ENCODE measurements around the gene ITGB5.

Gene ITGB5

DNA sequence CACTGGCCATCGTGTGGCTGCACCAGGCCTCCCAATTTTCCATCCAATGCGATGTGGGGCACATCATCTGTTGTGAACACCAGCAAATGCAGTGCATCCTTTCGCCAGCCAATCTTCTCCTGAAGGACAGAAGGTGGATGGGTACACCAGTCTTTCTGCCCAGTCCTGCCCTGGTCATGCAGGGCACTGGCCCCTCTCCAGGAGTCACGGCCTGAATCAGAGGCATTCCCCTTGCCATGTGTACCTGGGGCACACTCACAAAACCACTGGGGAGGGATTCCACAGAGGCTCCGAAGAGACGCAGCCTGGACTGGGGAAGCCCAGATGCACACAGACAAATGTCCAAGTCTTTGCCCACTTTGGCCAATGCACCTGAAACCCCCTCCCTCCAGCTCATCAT is 65.8 kb downstream of the ITGB5 start:
- TF ChIP-seq, protein P1, sequence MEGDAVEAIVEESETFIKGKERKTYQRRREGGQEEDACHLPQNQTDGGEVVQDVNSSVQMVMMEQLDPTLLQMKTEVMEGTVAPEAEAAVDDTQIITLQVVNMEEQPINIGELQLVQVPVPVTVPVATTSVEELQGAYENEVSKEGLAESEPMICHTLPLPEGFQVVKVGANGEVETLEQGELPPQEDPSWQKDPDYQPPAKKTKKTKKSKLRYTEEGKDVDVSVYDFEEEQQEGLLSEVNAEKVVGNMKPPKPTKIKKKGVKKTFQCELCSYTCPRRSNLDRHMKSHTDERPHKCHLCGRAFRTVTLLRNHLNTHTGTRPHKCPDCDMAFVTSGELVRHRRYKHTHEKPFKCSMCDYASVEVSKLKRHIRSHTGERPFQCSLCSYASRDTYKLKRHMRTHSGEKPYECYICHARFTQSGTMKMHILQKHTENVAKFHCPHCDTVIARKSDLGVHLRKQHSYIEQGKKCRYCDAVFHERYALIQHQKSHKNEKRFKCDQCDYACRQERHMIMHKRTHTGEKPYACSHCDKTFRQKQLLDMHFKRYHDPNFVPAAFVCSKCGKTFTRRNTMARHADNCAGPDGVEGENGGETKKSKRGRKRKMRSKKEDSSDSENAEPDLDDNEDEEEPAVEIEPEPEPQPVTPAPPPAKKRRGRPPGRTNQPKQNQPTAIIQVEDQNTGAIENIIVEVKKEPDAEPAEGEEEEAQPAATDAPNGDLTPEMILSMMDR (IDR thresholded peaks at IDR 0.05; ENCODE audit: insufficient read depth, low read depth, low read length, missing control alignments) = no peak
- DNase-seq (ENCODE audit: low read depth) = no peak
- H3K4me3 ChIP-seq (ENCODE audit: low read depth, low read length) = no peak overlapping the region

DNA sequence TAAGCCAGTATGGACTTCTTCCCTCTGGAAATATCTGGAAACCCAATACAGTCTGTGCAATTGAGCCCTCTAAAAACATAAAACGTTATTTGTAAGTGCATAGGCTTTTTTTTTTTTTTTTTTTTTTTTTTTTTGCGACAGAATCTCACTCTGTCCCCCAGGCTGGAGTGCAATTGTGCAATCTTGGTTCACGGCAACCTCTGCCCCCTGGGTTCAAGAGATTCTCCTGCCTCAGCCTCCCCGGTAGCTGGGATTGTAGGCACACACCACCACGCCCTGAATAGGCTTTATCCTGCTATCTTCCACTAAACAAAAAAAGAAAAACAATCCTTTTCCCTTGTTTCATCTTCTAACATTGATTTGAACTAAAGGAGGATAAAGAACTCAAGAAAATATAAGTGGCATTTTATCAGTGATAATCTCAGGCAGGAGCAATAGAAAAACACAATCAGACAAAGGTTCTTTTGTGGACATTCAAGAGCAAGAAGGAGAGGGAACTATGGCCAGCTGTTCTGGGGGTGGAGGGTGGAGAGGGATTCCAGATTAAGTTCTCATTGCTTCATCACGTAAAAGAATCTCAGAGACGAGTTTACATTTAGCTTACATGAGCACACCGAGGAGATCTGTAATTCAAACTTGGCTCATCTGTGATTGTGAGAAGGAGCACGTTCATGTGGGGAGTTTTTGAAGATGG is 68.6 kb downstream of the ITGB5 start:
- DNase-seq (ENCODE audit: low read depth) = no peak
- no peak overlapping the region for H3K4me3 ChIP-seq (ENCODE audit: low read depth, low read length)
- TF ChIP-seq, protein P1 (IDR thresholded peaks at IDR 0.05; ENCODE audit: insufficient read depth, low read depth, low read length, missing control alignments) = no peak

DNA sequence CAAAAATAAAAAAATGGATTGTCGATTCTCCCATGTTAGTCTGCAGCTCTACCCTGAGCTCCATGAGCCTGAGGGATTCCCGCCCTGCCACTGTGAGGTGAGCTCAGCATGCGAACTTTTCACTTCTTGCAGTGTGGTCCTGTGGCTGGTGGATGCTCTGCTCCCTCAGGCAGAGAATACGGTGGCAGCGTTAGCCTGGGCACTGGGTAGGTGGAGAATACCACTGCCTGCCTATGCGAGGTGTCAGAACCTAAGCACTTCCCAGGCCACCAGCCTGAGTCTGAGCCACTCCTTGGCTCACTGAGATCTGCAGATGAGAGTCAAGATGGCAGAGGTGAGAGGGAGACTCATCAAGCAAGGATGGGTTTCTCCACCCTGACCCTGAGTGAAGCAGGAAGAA is 70.1 kb downstream of the ITGB5 start:
- H3K4me3 ChIP-seq (ENCODE audit: low read depth, low read length) = no peak overlapping the region
- TF ChIP-seq, protein P1 (IDR thresholded peaks at IDR 0.05; ENCODE audit: insufficient read depth, low read depth, low read length, missing control alignments) = no peak
- no peak for DNase-seq (ENCODE audit: low read depth)

DNA sequence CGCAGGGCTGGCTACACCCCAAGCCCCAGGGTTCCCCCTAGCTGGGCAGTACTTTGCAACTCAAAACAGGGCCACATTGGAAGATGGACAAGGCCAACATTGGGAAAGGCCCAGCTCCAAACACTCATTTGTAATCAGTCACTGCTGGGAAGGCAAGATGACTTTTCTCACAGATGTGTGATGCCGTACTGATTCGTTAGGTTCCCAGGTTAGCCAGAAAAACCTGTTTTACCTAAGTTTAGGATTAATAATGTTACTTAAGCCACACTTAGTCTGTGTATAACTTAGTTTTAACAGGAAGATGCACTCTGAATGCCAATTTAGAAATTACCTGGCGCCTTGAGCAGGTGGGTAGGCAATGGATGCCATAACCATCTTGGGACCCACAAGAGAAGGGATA is 71.0 kb downstream of the ITGB5 start:
- DNase-seq (ENCODE audit: low read depth) = no peak
- H3K4me3 ChIP-seq (ENCODE audit: low read depth, low read length) = no peak overlapping the region
- TF ChIP-seq, protein P1 (IDR thresholded peaks at IDR 0.05; ENCODE audit: insufficient read depth, low read depth, low read length, missing control alignments) = no peak

DNA sequence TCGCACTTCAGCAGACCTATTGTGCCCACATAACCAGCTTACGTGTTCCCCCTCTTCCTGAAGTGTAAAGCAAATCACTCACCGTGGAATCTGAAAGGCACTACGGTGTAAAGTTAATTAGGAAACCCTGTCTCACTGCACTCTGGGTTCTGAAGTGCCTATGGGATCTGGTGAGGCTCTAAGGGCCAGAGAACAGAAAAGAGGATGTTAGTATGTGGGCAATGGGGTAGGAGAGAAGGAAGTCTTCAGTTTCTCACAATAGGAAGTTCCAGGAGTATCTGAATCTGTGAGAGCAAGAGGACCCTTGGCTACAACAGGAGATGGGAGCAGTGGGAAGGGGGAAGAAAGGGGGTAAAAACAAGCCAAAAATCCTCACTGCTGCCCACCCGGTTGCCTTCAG is 71.4 kb downstream of the ITGB5 start:
- H3K4me3 ChIP-seq (ENCODE audit: low read depth, low read length) = no peak overlapping the region
- DNase-seq (ENCODE audit: low read depth) = no peak
- TF ChIP-seq, protein P1 (IDR thresholded peaks at IDR 0.05; ENCODE audit: insufficient read depth, low read depth, low read length, missing control alignments) = no peak

DNA sequence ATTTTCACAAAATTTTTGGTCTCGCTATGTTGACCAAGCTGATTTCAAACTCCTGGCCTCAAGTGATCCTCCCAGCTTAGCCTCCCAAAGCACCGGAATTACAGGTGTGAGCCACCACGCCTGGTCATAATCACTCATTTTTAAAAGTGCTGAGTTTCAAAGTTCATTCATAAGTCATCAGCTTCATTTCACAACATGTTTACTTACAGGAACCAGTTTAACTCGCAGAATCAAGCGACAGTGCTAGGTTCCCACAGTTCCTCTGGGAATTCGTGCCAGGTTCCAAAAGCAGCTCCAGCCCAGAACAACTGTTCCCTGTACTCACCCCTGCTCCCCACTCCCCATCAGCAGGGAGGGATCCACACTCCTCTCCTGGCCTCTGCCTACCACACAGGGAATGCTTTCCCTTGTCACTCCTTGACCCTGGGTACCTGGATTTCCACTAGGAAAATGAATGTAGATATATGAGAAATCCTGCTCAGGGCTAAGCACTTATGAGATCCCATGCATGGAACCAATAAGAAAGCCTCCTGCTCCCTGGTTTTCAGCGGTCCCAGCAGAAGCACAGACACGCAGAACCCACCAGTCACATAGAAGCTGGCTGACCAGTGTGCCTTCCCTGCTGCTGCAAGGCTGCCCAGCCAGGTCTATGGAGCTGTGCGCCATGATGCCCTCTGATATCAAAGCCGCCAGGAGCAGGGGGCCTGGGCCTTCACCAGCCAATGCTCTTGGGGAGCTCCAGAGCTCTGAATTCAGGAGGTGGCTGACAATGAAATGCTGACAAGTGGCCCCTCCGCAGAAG is 72.3 kb downstream of the ITGB5 start:
- TF ChIP-seq, protein P1 (IDR thresholded peaks at IDR 0.05; ENCODE audit: insufficient read depth, low read depth, low read length, missing control alignments) = no peak
- DNase-seq (ENCODE audit: low read depth) = no peak

More for the DNA sequence above, 72.3 kb downstream of the ITGB5 start:
- no peak overlapping the region for H3K4me3 ChIP-seq (ENCODE audit: low read depth, low read length)
